Ureter (tissue), 1 donor: ENCODE results near the gene ASB17. TPM values are rescaled to one million over a fixed set of nuclear protein-coding genes. Genes with fewer than 3 reads are reported as not detected.
"Not testable (repeated sequence)": the region's sequence is repeated elsewhere in the genome, so short reads cannot be mapped to it uniquely, and the experiment has no call there.

ENCODE experiments used
- DNase-seq: peaks from one replicate; pipeline ENCODE4 v3.0.0-alpha.2; 2020; ENCODE audit warnings: low spot score
- total RNA-seq: library from RNA; stranded (reverse); gene quantifications from one replicate; pipeline ENCODE4 v1.2.4, GENCODE V29; 2023
- donor health status: DM: yes; HTN: yes; CAD: no.

The ASB17 gene
- total RNA-seq: not detected

- no peak for DNase-seq
These were observed at the start of gene ASB17 for GRCh38 chr1:75932304-75932703. Gene ASB17 (minus strand): TSS chr1:75932404. CDS start chr1:75932291, 113 bp downstream.

DNA sequence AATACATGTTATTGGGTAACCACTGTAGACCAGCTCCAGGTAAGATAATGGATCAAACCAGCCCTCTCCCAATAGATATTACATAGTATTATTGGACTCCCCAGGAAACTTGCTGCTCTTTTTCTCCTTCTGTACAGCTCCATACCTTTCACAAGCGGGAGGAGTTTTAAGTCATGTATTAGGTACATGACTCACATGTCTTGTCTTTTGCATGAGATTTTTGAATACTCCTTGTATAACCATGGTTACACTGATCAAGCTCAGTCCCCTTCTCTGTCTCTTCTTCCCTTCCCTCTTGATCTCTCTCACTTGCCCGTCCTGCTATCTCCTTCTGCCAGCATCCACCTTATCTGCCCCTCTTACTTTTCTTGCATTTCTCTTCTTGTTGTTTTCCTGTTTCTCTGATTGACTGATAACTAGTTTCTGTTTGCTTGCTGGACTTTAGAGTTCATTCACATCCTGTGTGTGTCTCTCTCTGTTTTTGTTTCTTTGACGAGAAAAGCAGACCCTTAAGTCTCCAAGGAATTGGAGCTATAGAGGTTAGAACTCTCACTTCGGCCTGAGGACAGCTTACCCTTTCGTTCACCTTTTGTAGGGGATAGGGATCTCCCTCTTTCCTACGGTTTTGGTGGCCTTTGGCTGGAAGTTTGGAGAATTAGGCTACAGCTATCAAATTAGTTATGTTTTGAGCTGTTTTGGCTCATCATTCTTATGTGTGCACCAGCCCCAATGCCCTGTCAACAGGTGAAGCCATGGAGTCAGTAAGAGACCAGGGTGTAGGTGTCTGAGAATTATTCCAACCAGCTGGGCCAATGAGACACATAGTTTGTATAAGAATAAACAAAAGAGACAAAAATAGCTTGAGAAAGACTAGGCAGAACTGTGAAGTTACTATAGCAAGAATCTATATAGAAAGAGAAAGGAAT is 49.0 kb upstream of the ASB17 start:
- no peak for DNase-seq

GRCh38 chr1:75970631-75971030 is 38.4 kb upstream of the ASB17 start:
- no peak for DNase-seq

- DNase-seq: no peak
These were observed 37.3 kb upstream of the ASB17 start for GRCh38 chr1:75969550-75969949.

- DNase-seq: no peak
These were observed 35.5 kb upstream of the ASB17 start for GRCh38 chr1:75967719-75968118.

DNA sequence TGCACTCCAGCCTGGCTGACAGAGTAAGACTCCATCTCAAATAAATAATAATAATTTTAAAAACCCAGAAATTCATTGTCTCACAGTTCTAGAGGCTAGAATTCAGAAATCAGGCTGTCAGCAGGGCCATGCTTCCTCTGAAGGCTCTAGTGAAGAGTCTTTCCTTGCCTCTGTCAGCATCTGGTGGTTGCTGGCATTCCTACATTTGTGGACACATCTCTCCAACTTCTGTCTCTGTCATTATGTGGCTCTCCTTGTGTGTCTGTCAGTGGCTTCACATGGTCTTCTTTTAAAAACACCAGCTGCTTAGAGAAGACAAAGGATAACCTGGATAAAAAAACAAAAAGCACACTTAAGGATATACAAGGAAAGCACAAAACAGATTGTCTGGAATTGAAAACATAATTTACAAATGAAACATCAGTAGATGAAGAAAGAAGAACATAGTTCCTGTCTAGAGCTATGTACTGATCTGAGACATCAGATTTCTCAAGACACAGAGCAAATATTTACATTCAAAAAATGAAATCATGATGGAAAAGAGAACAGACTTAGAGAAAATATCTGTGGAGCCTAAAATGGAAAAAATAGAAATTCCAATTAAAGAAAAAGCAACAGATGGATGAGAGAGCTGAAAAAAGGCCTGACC is 32.7 kb upstream of the ASB17 start:
- DNase-seq: no peak

DNA sequence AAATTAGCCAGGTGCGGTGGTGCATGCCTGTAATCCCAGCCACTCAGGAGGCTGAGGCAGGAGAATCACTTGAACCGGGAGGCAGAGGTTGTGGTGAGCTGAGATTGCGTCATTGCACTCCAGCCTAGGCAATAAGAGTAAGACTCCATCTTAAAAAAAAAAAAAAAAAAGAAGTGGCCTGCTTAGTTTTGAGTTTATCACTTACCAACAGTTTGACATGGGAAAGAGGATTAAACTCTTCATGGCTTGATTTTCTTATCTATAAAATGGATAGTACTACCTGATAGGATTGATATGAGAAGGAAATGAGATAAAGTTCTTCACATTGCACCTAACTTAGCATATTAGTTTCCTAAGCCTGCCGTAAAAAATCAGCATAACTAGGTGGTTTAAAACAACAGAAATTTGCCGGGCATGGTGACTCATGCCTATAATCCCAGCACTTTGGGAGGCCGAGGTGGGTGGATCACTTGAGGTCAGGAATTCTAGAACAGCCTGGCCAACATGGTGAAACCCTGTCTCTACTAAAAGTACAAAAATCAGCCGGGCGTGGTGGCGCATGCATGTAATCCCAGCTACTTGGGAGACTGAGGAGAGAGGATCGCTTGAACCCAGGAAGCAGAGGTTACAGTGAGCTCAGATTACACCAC is 32.0 kb upstream of the ASB17 start:
- DNase-seq: not testable (repeated sequence)

DNA sequence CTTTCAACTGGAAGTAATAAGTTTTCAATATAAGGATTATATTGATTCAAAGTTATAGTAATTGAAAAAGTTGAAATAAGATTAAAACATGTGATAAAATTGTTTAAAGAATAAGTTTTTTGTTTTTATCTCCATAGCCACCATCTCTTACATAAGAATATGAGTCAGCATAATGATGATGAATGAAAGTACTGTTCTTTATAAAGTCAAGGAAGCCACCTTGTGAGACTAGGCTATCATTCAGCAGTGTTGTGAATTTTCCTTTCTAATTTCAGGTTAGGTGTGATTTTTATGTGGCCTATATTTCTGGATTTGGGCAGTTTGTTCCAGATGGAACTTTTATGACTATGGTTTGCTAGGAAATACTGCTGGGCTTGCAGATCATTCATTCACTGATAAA is 22.4 kb upstream of the ASB17 start:
- DNase-seq: no peak

- DNase-seq: no peak
These were observed 21.3 kb upstream of the ASB17 start for GRCh38 chr1:75953461-75953860.

DNA sequence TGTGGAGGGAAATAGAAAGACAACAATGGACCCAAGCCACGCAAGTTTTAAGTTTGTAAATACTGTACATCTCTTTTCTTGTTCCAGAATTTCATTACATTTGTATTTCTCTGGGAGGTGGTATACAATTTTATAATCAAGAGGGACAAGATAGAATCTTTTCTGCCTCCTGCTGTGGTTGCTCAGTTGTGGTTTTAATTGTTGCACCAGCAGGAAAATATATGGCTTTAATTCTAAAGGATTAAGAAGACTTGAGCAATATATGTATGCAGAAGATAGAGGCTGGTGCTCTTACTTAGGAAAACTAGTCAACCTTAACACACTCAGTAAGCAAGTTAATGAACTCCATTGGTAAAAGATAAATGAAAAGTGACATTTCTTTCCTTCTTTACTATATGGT is 19.8 kb upstream of the ASB17 start:
- no peak for DNase-seq

GRCh38 chr1:75950176-75950575 is 18.0 kb upstream of the ASB17 start:
- DNase-seq: no peak

DNA sequence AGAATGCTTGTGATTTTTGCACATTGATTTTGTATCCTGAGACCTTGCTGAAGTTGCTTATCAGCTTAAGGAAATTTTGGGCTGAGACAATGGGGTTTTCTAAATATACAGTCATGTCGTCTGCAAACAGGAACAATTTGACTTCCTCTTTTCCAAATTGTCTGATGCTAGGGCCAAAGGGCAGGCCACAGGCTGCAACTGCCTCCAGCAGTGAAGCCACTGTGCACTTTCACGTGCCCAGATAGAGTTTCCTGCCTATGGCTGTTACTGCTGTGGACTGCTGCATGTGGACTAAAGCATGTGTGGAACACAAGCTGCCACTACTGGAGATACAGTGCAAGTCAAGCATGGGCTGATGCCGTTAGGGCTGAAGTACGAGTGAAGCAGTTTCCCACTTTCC is 10.8 kb upstream of the ASB17 start:
- DNase-seq: not testable (repeated sequence)

GRCh38 chr1:75937034-75937433 is 4.8 kb upstream of the ASB17 start:
- no peak for DNase-seq

DNA sequence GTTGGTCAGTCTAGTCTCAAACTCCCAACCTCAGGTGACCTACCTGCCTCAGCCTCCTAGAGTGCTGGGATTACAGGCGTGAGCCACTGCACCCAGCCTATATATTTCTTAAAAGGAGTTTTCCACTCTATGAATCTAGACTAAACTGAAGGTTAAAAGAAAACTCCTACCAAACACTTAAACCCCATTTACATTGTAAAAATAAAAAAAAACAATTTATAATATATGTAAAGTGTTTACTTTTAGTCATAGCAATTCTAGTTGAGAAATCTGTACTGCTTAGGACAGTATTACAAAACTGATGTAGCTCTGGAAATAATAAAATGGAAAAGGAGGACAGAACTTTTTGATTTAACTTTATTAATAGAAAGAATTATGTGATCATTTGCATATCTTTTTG is 9.5 kb downstream of the ASB17 start:
- no peak for DNase-seq

- DNase-seq: no peak
These were observed 15.4 kb downstream of the ASB17 start for GRCh38 chr1:75916834-75917233.

DNA sequence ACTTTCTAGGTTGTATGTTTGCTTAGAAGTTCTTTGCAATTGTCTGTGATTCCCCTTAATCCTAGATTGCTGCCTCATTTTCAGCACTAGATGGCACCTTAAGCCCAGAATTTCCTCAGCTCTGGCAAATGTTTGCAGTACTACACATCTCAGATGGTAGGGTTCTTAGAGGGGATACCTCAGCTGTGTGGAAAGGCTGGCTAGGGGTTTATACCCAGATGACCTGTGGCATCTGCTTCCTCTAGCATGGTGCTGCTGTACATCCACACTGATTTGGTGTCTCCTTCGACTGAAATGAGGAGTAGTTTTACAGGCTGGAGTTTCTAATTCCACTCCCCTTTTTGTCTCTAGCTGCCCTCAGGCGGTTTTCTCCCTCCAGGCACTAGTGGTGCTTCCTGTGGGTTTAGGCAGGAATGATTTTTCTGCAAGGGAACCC is 23.5 kb downstream of the ASB17 start:
- no peak for DNase-seq

DNA sequence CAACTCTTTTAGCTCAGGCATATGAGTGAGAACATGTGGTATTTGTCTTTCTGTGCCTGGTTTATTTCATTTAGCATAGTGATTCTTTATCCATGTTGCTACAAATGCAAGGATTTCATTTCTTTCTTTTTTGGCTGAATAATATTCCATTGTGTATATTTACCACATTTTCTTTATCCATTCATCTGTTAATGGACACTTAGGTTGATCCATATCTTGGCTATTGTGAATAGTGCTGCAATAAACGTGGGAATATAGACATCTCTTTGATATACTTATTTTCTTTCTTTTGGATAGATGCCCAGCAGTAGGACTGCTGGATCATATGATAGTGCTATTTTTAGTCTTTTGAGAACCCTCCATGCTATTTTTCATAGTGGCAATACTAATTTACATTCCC is 30.8 kb downstream of the ASB17 start:
- no peak for DNase-seq

GRCh38 chr1:75884437-75884836 is 47.8 kb downstream of the ASB17 start:
- DNase-seq: no peak

DNA sequence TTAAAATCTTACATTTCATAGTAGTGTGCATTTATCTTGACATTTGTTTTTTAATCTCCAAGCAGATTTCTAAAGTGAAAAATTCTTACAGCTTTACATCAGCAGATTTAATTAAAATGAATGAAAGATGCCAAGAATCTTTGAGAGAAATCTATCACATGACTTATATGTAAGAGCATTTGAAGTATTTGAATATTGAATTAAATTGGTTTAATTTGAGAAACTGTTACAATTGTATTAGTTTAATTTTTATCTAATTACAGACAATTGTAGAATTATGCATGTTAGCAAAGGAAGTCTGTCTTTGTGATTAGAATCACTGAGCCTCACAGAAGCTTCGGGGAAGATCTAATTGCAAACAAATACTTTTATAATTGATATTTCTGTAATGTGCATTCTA is 52.2 kb downstream of the ASB17 start:
- DNase-seq: no peak

- DNase-seq: no peak
These were observed 61.3 kb downstream of the ASB17 start for GRCh38 chr1:75870951-75871350.
